ENCODE data around the gene RELL1. TPM values are rescaled to one million over a fixed set of nuclear protein-coding genes. Genes with fewer than 3 reads are reported as not detected.

The RELL1 gene
- total RNA-seq, 2 donors from 2014 or later: 12.5 to 15.0 TPM

DNA sequence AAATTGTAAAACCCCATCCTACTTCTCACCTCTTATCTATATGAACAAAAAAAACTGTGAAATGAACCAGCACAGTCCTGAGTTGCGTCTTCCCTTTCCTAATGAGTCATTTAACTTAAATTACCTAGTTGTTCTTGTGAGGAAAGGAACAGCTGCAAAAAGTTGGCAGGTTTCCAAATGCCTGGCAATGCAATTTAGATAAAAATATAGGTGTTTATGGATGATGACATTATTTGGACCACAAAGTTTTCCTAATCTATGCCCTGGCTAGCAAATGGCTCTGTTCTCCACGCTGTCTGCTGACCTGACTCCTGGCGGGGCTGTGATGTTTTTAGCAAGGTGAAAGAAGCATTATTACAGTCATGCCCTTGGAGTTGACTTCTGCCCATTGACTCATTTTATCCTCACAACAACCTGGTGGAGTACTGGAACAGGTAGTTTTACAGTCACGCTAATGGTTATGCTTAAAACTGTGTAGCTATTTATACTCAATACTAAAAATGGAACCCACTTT lies 29.8 kb upstream of the RELL1 start:
- intact Hi-C loops (cut with DNase I): no loop called here
- peaks cover 6% of the 10 kb centered on the region for H3K4me1 ChIP-seq
- H3K4me3 ChIP-seq: no peak overlapping the region
- WGBS, 2 donors: 54 to 55% methylated on average over 4 of the region's 4 CpGs
- H3K27me3 ChIP-seq: no peaks in the 10 kb centered on the region
- TF ChIP-seq, protein P1, sequence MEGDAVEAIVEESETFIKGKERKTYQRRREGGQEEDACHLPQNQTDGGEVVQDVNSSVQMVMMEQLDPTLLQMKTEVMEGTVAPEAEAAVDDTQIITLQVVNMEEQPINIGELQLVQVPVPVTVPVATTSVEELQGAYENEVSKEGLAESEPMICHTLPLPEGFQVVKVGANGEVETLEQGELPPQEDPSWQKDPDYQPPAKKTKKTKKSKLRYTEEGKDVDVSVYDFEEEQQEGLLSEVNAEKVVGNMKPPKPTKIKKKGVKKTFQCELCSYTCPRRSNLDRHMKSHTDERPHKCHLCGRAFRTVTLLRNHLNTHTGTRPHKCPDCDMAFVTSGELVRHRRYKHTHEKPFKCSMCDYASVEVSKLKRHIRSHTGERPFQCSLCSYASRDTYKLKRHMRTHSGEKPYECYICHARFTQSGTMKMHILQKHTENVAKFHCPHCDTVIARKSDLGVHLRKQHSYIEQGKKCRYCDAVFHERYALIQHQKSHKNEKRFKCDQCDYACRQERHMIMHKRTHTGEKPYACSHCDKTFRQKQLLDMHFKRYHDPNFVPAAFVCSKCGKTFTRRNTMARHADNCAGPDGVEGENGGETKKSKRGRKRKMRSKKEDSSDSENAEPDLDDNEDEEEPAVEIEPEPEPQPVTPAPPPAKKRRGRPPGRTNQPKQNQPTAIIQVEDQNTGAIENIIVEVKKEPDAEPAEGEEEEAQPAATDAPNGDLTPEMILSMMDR (IDR thresholded peaks at IDR 0.05): no peak
- TF ChIP-seq POLR2A (IDR thresholded peaks at IDR 0.05): no peak
- no peak overlapping the region for H3K27ac ChIP-seq
- peak; percentile 33 for ATAC-seq
- H3K9me3 ChIP-seq: no peaks in the 10 kb centered on the region
- no peaks in the 10 kb centered on the region for H3K36me3 ChIP-seq (replicated peaks in 1 of 2; ENCODE audit: insufficient read depth in 1 of 2, low read depth in 2 of 2)
- peak; percentile 27 to 53 (median 46) for DNase-seq

DNA sequence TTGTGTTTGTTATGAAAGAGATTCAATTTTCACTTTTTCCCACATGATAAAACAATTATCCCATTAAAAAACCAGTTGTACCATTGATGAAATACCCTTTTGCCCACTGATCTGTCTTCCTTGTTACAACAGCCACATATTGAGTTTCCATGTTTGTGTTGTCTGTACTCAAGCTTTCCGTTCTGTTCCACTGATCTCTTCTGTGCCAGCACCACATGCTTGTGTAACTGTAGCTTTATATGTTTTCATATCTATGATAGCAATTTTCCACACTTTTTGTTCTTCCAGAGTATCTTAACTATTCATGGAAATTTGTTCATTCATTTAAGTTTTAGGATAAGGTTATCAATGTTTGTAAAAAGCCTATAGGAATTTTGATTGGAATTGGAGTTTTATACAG lies 24.3 kb upstream of the RELL1 start:
- H3K4me3 ChIP-seq: no peak overlapping the region
- no peaks in the 10 kb centered on the region for H3K9me3 ChIP-seq
- TF ChIP-seq POLR2A (IDR thresholded peaks at IDR 0.05): no peak
- TF ChIP-seq, protein P1 (IDR thresholded peaks at IDR 0.05): no peak
- no peak overlapping the region for H3K27ac ChIP-seq
- H3K4me1 ChIP-seq: peaks cover under 1% of the 10 kb centered on the region
- H3K36me3 ChIP-seq (replicated peaks in 1 of 2; ENCODE audit: insufficient read depth in 1 of 2, low read depth in 2 of 2): no peaks in the 10 kb centered on the region
- intact Hi-C loops (cut with DNase I): no loop called here
- ATAC-seq (no peak), DNase-seq (no peak)
- WGBS, 2 donors: 80 to 82% methylated on average over 1 of the region's 1 CpG
- no peaks in the 10 kb centered on the region for H3K27me3 ChIP-seq

DNA sequence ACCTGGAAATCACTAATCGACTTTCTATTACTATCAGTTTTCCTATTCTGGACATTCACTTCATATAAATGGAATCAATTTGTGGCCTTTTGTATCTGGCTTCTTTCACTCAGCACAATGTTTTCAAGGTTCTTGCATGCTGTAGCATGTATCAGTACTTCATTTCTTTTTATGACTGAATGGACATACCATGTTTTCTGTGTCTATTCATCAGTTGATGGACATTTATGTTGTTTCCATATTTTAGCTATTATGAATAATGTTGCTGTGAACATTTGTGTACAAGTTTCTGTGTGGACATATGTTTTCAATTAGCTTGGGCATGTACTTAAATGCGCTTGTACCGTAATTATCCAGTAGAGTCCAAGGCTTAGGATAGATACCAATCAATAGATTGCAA lies 19.9 kb upstream of the RELL1 start:
- ATAC-seq (no peak), DNase-seq (no peak)
- no peaks in the 10 kb centered on the region for H3K9me3 ChIP-seq
- H3K4me3 ChIP-seq: no peak overlapping the region
- no peak for TF ChIP-seq POLR2A (IDR thresholded peaks at IDR 0.05)
- TF ChIP-seq, protein P1 (IDR thresholded peaks at IDR 0.05): no peak
- WGBS, 2 donors: 92 to 97% methylated on average over 3 of the region's 3 CpGs
- H3K36me3 ChIP-seq (replicated peaks in 1 of 2; ENCODE audit: insufficient read depth in 1 of 2, low read depth in 2 of 2): no peaks in the 10 kb centered on the region
- intact Hi-C loops (cut with DNase I): no loop called here
- no peak overlapping the region for H3K27ac ChIP-seq
- no peaks in the 10 kb centered on the region for H3K4me1 ChIP-seq
- H3K27me3 ChIP-seq: no peaks in the 10 kb centered on the region

DNA sequence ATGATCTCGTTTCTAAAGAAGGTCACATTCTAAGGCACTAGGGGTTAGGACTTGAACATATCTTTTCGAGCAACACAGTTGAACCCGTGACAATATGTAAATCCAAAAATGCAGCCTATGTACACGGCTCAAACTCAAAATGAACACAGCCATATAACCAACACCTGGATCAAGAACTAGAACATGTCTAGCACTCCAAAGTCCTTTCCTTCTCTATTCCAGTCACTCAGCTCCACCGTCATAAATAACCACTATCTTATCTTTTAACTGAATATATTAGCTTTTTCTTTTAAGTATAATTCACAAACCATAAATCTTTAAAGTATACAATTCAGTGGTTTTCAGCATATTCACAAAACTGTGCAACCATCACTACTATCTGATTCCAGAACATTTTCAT lies 19.4 kb upstream of the RELL1 start:
- H3K4me1 ChIP-seq: peaks cover under 1% of the 10 kb centered on the region
- no peaks in the 10 kb centered on the region for H3K36me3 ChIP-seq (replicated peaks in 1 of 2; ENCODE audit: insufficient read depth in 1 of 2, low read depth in 2 of 2)
- DNase-seq (no peak), ATAC-seq (no peak)
- WGBS, 2 donors: 77 to 79% methylated on average over 5 of the region's 5 CpGs
- H3K27ac ChIP-seq: no peak overlapping the region
- H3K27me3 ChIP-seq: no peaks in the 10 kb centered on the region
- no peaks in the 10 kb centered on the region for H3K9me3 ChIP-seq
- no peak for TF ChIP-seq POLR2A (IDR thresholded peaks at IDR 0.05)
- TF ChIP-seq, protein P1 (IDR thresholded peaks at IDR 0.05): no peak
- no peak overlapping the region for H3K4me3 ChIP-seq
- intact Hi-C loops (cut with DNase I): no loop called here

DNA sequence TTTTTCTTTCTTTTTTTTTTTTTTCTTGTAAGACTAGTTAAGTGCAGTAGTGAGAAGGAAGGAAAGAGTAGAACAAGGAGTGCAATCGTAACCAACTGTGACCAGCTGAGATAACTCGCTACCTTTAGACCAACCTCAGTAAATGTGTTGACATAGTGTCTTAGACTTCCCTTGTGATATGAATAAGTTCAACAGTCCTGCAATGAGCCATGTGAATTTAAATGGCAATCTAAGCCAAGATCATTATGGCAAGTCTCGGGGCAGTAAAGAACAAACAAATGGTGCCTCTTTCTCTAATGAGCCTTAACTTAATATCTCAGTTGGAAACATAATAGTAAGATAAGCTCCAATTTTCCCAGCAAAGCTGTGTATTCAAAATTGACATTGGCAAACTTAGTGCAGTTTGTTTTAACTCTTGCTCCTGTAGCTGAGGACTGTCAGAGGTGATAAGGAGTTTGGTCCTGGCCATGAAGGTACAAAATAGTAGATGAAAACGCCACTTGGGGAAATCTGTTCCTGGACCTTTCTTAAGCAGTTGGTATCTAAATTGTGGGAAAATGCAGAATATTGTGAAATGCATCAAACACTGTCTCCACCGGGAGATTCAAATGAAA lies 13.8 kb upstream of the RELL1 start:
- TF ChIP-seq, protein P1 (IDR thresholded peaks at IDR 0.05): no peak
- TF ChIP-seq POLR2A (IDR thresholded peaks at IDR 0.05): no peak
- Histone ChIP-seq H3K4me3 (no peak overlapping the region), H3K27ac (no peak overlapping the region), H3K27me3 (no peaks in the 10 kb centered on the region), H3K9me3 (no peaks in the 10 kb centered on the region), H3K4me1 (peaks cover 15% of the 10 kb centered on the region), H3K36me3 (replicated peaks in 1 of 2; ENCODE audit: insufficient read depth in 1 of 2, low read depth in 2 of 2) (no peaks in the 10 kb centered on the region)
- ATAC-seq: peak; percentile 71
- intact Hi-C loops (cut with DNase I): no loop called here
- 22 to 34% methylated on average over 5 of the region's 5 CpGs for WGBS, 2 donors
- no peak for DNase-seq

Measured in body of pancreas (tissue), 4 donors.